ENCODE data around the gene C16orf82. TPM values are rescaled to one million over a fixed set of nuclear protein-coding genes. Genes with fewer than 3 reads are reported as not detected.

Gene C16orf82
- not detected in 2 replicates for total RNA-seq

DNA sequence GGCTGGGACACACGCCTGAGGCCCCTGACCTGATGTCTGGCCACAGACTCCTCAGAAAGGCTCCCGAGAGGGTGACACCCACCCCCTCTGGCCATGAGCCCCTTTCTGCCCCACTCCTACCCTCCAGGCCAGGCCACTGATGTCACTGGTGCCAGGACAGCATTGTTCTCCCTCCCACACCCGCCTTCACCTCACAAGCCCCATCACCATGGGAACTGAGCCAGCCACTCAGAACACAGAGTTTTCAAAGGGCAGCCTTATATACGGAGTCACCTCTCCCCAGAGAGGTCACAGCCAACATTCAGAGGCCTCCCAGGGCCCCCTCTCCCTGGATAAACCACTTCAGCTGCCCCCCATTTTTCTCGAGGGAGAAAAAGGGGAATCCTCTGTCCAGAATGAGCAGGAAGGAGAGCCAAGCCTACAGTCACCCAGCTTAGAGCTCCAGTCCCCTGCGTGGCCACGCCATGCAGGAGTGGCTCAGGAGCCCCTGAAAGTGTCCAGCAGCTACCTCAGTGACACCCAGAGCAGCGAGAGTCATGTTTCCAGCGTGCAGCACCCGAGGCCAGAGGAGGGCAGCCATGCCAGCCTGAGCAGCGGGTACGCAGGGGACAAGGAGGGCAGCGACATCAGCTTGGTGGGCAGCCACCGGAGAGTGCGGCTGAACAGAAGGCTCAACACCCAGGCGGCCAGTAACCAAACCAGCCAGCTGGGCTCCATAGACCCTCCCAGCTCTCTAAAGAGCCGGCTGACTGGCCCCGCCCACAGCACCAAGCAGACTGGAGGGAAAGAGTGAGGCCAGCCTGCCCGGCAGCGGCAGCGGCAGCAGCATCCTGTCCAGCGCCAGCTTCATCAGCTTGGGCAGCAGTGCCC is at the start of gene C16orf82:
TSS of gene C16orf82 (plus strand) at position 260 of the 870 bp plus-strand sequence.
- Histone ChIP-seq H3K4me3 (ENCODE audit: low read depth, low read length) (no peak within 1 kb of the TSS), H3K27me3 (ENCODE audit: control insufficient read depth, insufficient read depth, low read length) (no peaks in the 10 kb centered on the region), H3K36me3 (ENCODE audit: control insufficient read depth, insufficient read depth, low read length) (no peaks in the 10 kb centered on the region)
- TF ChIP-seq, protein P1, sequence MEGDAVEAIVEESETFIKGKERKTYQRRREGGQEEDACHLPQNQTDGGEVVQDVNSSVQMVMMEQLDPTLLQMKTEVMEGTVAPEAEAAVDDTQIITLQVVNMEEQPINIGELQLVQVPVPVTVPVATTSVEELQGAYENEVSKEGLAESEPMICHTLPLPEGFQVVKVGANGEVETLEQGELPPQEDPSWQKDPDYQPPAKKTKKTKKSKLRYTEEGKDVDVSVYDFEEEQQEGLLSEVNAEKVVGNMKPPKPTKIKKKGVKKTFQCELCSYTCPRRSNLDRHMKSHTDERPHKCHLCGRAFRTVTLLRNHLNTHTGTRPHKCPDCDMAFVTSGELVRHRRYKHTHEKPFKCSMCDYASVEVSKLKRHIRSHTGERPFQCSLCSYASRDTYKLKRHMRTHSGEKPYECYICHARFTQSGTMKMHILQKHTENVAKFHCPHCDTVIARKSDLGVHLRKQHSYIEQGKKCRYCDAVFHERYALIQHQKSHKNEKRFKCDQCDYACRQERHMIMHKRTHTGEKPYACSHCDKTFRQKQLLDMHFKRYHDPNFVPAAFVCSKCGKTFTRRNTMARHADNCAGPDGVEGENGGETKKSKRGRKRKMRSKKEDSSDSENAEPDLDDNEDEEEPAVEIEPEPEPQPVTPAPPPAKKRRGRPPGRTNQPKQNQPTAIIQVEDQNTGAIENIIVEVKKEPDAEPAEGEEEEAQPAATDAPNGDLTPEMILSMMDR (IDR thresholded peaks at IDR 0.05; ENCODE audit: insufficient read depth, low read length, severe bottlenecking) = no peak
- FAIRE-seq (no peak), DNase-seq (ENCODE audit: low read depth) (no peak)

DNA sequence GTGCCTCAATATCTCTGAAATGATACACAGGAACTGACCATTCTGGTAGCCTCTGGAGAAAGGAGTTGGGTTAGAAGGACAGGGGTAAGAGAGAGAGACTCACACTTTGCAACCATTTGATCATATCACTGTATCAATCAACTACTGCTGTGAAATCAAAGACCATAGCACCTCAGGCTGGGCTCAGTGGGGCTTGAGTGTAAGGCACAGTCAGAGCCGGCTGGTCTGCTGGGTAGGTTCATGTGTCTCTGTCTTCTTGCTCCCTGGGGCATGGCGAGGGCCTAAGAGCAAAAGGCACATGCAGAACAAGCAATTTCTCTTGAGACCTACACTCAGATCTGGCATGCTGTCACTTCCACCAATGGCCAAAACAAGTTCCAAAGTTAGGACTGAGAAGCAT is 46.7 kb upstream of the C16orf82 start:
- Histone ChIP-seq H3K4me3 (ENCODE audit: low read depth, low read length) (no peak overlapping the region), H3K27me3 (ENCODE audit: control insufficient read depth, insufficient read depth, low read length) (no peaks in the 10 kb centered on the region), H3K36me3 (ENCODE audit: control insufficient read depth, insufficient read depth, low read length) (no peaks in the 10 kb centered on the region)
- TF ChIP-seq, protein P1 (IDR thresholded peaks at IDR 0.05; ENCODE audit: insufficient read depth, low read length, severe bottlenecking) = no peak
- peak; percentile 43 for FAIRE-seq
- no peak for DNase-seq (ENCODE audit: low read depth)

DNA sequence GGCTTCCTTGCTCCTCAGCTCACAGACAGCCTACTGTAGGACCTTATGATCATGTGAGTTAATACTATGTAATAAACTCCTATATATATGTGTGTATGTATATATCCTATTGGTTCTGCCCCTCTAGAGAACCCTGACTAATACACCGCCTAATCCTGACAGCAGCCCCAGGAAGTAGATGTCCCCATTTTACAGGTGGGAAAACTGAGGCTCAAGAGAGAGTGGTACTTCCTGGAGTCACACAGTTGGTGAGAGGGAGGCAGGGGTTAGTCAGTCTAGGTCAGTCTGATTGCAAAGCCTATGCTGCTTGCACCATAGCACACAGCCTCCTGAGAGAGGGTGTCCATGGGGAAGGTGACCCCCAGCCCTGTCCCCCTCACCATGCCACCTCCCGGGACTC is 42.7 kb upstream of the C16orf82 start:
- Histone ChIP-seq H3K4me3 (ENCODE audit: low read depth, low read length) (no peak overlapping the region), H3K27me3 (ENCODE audit: control insufficient read depth, insufficient read depth, low read length) (no peaks in the 10 kb centered on the region), H3K36me3 (ENCODE audit: control insufficient read depth, insufficient read depth, low read length) (no peaks in the 10 kb centered on the region)
- DNase-seq (ENCODE audit: low read depth) = no peak
- FAIRE-seq = no peak
- TF ChIP-seq, protein P1 (IDR thresholded peaks at IDR 0.05; ENCODE audit: insufficient read depth, low read length, severe bottlenecking) = no peak

DNA sequence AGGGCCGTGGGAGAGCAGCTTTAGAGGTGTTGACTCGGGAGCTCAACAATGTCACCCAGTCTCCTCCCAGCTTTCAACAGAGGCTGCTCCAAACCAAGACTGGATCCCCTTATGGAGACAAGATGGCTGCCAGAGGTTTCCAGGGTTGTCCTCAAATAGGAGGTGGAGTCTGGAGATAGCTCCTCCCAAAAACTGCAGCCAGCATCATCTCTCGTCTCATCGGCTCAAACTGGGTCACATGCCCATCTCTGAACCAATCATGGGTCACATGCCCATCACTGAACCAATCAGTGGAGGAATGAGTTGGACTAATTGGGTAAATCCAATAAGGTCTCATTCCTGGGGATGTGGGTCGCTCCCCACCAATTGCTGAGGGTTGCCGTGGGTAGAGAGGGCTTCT is 41.1 kb upstream of the C16orf82 start:
- no peaks in the 10 kb centered on the region for H3K27me3 ChIP-seq (ENCODE audit: control insufficient read depth, insufficient read depth, low read length)
- no peak for FAIRE-seq
- H3K36me3 ChIP-seq (ENCODE audit: control insufficient read depth, insufficient read depth, low read length) = no peaks in the 10 kb centered on the region
- TF ChIP-seq, protein P1 (IDR thresholded peaks at IDR 0.05; ENCODE audit: insufficient read depth, low read length, severe bottlenecking) = no peak
- DNase-seq (ENCODE audit: low read depth) = no peak
- no peak overlapping the region for H3K4me3 ChIP-seq (ENCODE audit: low read depth, low read length)

DNA sequence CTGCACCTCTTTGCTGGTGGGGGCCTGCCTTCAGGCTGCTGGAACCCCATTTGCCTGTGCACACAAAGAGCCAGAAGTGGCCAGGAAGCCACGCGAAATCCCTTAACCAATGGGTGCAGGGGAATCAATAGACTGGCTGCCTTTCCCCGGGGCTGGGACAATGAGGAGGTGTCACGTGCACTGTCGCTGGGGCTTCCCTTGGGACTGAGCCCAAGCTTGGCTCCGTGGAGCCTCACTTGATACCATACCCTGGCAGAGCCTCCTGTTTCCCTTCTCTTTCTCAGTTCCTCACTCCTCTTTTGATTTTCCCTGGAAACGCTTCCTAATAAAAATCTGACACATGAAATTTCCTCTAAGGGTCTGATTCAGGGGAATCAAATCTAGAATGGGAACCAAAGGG is 38.8 kb upstream of the C16orf82 start:
- no peaks in the 10 kb centered on the region for H3K27me3 ChIP-seq (ENCODE audit: control insufficient read depth, insufficient read depth, low read length)
- TF ChIP-seq, protein P1 (IDR thresholded peaks at IDR 0.05; ENCODE audit: insufficient read depth, low read length, severe bottlenecking) = no peak
- DNase-seq (ENCODE audit: low read depth) (no peak), FAIRE-seq (no peak)
- H3K36me3 ChIP-seq (ENCODE audit: control insufficient read depth, insufficient read depth, low read length) = no peaks in the 10 kb centered on the region
- H3K4me3 ChIP-seq (ENCODE audit: low read depth, low read length) = no peak overlapping the region

Data from bronchial epithelial cell (primary cell).